HCT116 (cell line): Measurements from ENCODE around the gene TSPO. TPM values are rescaled to one million over a fixed set of nuclear protein-coding genes. Genes with fewer than 3 reads are reported as not detected.

Source experiments
- ATAC-seq: fragments of 200-7000 bp; cut with Tn5 transposase; 2 replicates; pipeline ENCODE4 v1.9.1; 2020; ENCODE audit warnings: mild to moderate bottlenecking, moderate library complexity
- BruUV-seq: library from RNA; stranded (reverse); fragments of 400-500 nt; replicated peaks from 2 replicates; lab custom pipeline; 2021; lab: Mats Ljungman, UMichigan
- CTCF ChIA-PET: fragments of 300-600 bp; sonication (Branson Sonifier 250); formaldehyde crosslinking; loops from one replicate; lab custom pipeline; 2021; ENCODE audit warnings: antibody characterized with exemption; lab: Charles Lee
- POLR2A ChIA-PET: fragments of 300-600, 350-600 bp; sonication (Branson Sonifier 250); formaldehyde crosslinking; loops from one replicate; lab custom pipeline; 2021; ENCODE audit warnings: antibody characterized with exemption; lab: Charles Lee
- RAD21 ChIA-PET, 2 experiments: fragments of 300-600 bp; sonication (Branson Sonifier 250); formaldehyde crosslinking; loops; one replicate each; lab custom pipeline; 2023; ENCODE audit warnings: low total read pairs in 2 of 2; ENCODE audit not compliant: uncharacterized antibody in 2 of 2, unreplicated experiment in 2 of 2, low non-redundant PET in 1 of 2; lab: Charles Lee
- DNase-seq: peaks from one replicate; pipeline ENCODE4 v3.0.0-alpha.2; 2010; ENCODE audit warnings: low read depth, low spot score
- H2AFZ ChIP-seq: fragments of 200-600 bp; shearing (Covaris generic), sonication (generic); 2 replicates; pipeline ENCODE4 v1.6.1; 2017; ENCODE audit warnings: low read depth, mixed run types, mixed read lengths, antibody characterized with exemption, low read length; ENCODE audit not compliant: poor library complexity, severe bottlenecking
- H3K27ac ChIP-seq: 2 replicates; pipeline ENCODE4 v1.5.1; 2012; ENCODE audit warnings: low read depth, low read length
- H3K27me3 ChIP-seq: fragments of 200-600 bp; sonication (generic); 2 replicates; pipeline ENCODE4 v1.6.1; 2016; ENCODE audit warnings: mixed run types, low read length, mixed read lengths; ENCODE audit not compliant: insufficient read depth
- H3K36me3 ChIP-seq, 2 experiments: fragments of 200-500 bp in 1 of 2; fragments of 200-600 bp in 1 of 2; sonication (Bioruptor generic) in 1 of 2; sonication (generic) in 1 of 2; 2 replicates each; pipeline versions ENCODE4 v1.5.1 to v1.6.1; 2014 to 2016; ENCODE audit warnings: low read length in 2 of 2, inconsistent platforms in 1 of 2, mixed read lengths in 1 of 2, mixed run types in 1 of 2; ENCODE audit not compliant: insufficient read depth in 2 of 2, control insufficient read depth in 1 of 2
- H3K4me1 ChIP-seq, 2 experiments: fragments of 200-600 bp in 1 of 2; sonication (generic) in 1 of 2; 2 replicates each; pipeline versions ENCODE4 v1.5.1 to v1.6.1; 2012 to 2017; ENCODE audit warnings: low read length in 2 of 2, inconsistent platforms in 1 of 2, mild to moderate bottlenecking in 1 of 2, mixed read lengths in 1 of 2, mixed run types in 1 of 2, moderate library complexity in 1 of 2; ENCODE audit not compliant: insufficient read depth in 2 of 2, control insufficient read depth in 1 of 2
- H3K4me2 ChIP-seq: fragments of 200-600 bp; sonication (generic); 2 replicates; pipeline ENCODE4 v1.6.1; 2017; ENCODE audit warnings: mixed run types, low read length, mixed read lengths
- H3K4me3 ChIP-seq, 2 experiments: fragments of 200-600 bp in 1 of 2; sonication (generic) in 1 of 2; replicated peaks in 1 of 2; 2 replicates each; pipeline ENCODE4 v1.5.1; 2011 to 2016; ENCODE audit warnings: low read length in 2 of 2, control low read depth in 1 of 2, low read depth in 1 of 2, mild to moderate bottlenecking in 1 of 2, mixed read lengths in 1 of 2, mixed run types in 1 of 2
- H3K79me2 ChIP-seq: fragments of 200-600 bp; sonication (generic); 2 replicates; pipeline ENCODE4 v1.6.1; 2017; ENCODE audit warnings: mild to moderate bottlenecking, mixed run types, low read length, moderate library complexity, mixed read lengths; ENCODE audit not compliant: insufficient read depth
- H3K9ac ChIP-seq: fragments of 200-600 bp; sonication (generic); 2 replicates; pipeline ENCODE4 v1.6.1; 2016; ENCODE audit warnings: low read length, mixed read lengths
- H3K9me2 ChIP-seq: fragments of 200-600 bp; sonication (generic), shearing (Covaris generic); 2 replicates; pipeline ENCODE4 v1.6.1; 2017; ENCODE audit warnings: mixed run types, mild to moderate bottlenecking, moderate library complexity; ENCODE audit not compliant: insufficient read depth
- H3K9me3 ChIP-seq, 2 experiments: fragments of 200-500 bp in 1 of 2; fragments of 200-600 bp in 1 of 2; sonication (Bioruptor generic) in 1 of 2; sonication (generic) in 1 of 2; 2 replicates each; pipeline ENCODE4 v1.6.1; 2014 to 2017; ENCODE audit warnings: low read length in 2 of 2, mixed read lengths in 2 of 2, inconsistent platforms in 1 of 2, low read depth in 1 of 2, mild to moderate bottlenecking in 1 of 2, mixed run types in 1 of 2, moderate library complexity in 1 of 2; ENCODE audit not compliant: control insufficient read depth in 1 of 2, insufficient read depth in 1 of 2
- H4K20me1 ChIP-seq: fragments of 200-600 bp; sonication (generic), shearing (Covaris generic); 2 replicates; pipeline ENCODE4 v1.6.1; 2017; ENCODE audit warnings: mixed run types, mild to moderate bottlenecking, moderate library complexity; ENCODE audit not compliant: insufficient read depth
- SP1 ChIP-seq: IDR thresholded peaks from 2 replicates; pipeline ENCODE4 v1.6.1; 2012; ENCODE audit warnings: low read depth
- TCF7L2 ChIP-seq: IDR thresholded peaks from 2 replicates; pipeline ENCODE4 v1.7.0; 2011; ENCODE audit warnings: borderline replicate concordance, inconsistent platforms; ENCODE audit not compliant: insufficient read depth, insufficient read length; ENCODE audit errors: extremely low read depth
- YY1 ChIP-seq: IDR thresholded peaks from 2 replicates; pipeline ENCODE4 v1.6.1; 2011; ENCODE audit warnings: low read length, low read depth, moderate library complexity, mild to moderate bottlenecking; ENCODE audit not compliant: insufficient replicate concordance; ENCODE audit errors: extremely low read depth
- ZBTB33 ChIP-seq: IDR thresholded peaks from 2 replicates; pipeline ENCODE4 v1.6.1; 2011; ENCODE audit warnings: mild to moderate bottlenecking, low read length, moderate library complexity; ENCODE audit not compliant: insufficient replicate concordance; ENCODE audit errors: extremely low read depth
- intact Hi-C: fragments of 100-400 bp; cut with micrococcal nuclease; formaldehyde crosslinking; loops from 2 replicates; pipeline ENCODE4 v1.10.0; 2022
- total RNA-seq: library from RNA; stranded (reverse); gene quantifications from one replicate; pipeline ENCODE4 v1.2.1, GENCODE V29; 2021; ENCODE audit not compliant: unreplicated experiment

Gene TSPO
- total RNA-seq, 1 experiment from 2014 or later, result 192 TPM

GRCh38 chr22:43116932-43117331 lies 34.4 kb upstream of the TSPO start:
- H3K4me3 ChIP-seq, result no peak overlapping the region
- H3K79me2 ChIP-seq, result peaks cover 35% of the 10 kb centered on the region
- ChIA-PET POLR2A (interaction anchor here (0.6 kb wide), 1 partner anchor 12 kb away, joined by 3 read pairs; no protein-coding TSS in a partner anchor), RAD21 (no interaction called here), CTCF (no interaction called here)
- intact Hi-C loops, result no loop called here
- peaks cover 4 to 21% of the 10 kb centered on the region in 2 experiments for H3K4me1 ChIP-seq
- H3K9ac ChIP-seq, result no peak overlapping the region
- H3K9me2 ChIP-seq, result no peaks in the 10 kb centered on the region
- no peak overlapping the region for H3K4me2 ChIP-seq
- no peaks in the 10 kb centered on the region for H3K9me3 ChIP-seq
- no peak overlapping the region for H3K27ac ChIP-seq
- no peak overlapping the region for H2AFZ ChIP-seq
- no peaks in the 10 kb centered on the region for H3K36me3 ChIP-seq
- no peaks in the 10 kb centered on the region for H3K27me3 ChIP-seq
- TF ChIP-seq ZBTB33, result no peak
- no peak for DNase-seq
- BruUV-seq, result no TSS peak
- no peak for ATAC-seq
- no peaks in the 10 kb centered on the region for H4K20me1 ChIP-seq

GRCh38 chr22:43118024-43118849 lies 33.1 kb upstream of the TSPO start:
- no peak overlapping the region for H3K27ac ChIP-seq
- no peaks in the 10 kb centered on the region for H3K9me2 ChIP-seq
- CTCF ChIA-PET, result no interaction called here
- H3K9ac ChIP-seq, result no peak overlapping the region
- no peak overlapping the region for H2AFZ ChIP-seq
- no peaks in the 10 kb centered on the region for H4K20me1 ChIP-seq
- no peaks in the 10 kb centered on the region for H3K27me3 ChIP-seq
- ATAC-seq, result no peak
- no peaks in the 10 kb centered on the region for H3K9me3 ChIP-seq
- intact Hi-C loops, result no loop called here
- TF ChIP-seq YY1, result no peak
- TF ChIP-seq TCF7L2, result no peak
- no peak for TF ChIP-seq SP1
- H3K4me1 ChIP-seq, result peaks cover 5 to 25% of the 10 kb centered on the region in 2 experiments; a peak in 2 of 4 replicates
- BruUV-seq, result no TSS peak
- RAD21 ChIA-PET, result no interaction called here
- no peaks in the 10 kb centered on the region for H3K36me3 ChIP-seq
- H3K4me2 ChIP-seq, result no peak overlapping the region
- DNase-seq, result no peak
- H3K79me2 ChIP-seq, result peaks cover 27% of the 10 kb centered on the region
- no peak overlapping the region for H3K4me3 ChIP-seq
- POLR2A ChIA-PET, result interaction anchor here (0.8 kb wide), 1 partner anchor 9 kb away, joined by 3 read pairs; no protein-coding TSS in a partner anchor
